ENCODE measurements around the gene AMBRA1.

Gene AMBRA1

GRCh38 chr11:46480909-46481308 is 112.9 kb downstream of the AMBRA1 start:
- ATAC-seq (ENCODE audit: insufficient read depth, low read depth): no peak

GRCh38 chr11:46480166-46480726 is 113.6 kb downstream of the AMBRA1 start:
- Histone ChIP-seq H4K20me1 (ENCODE audit: insufficient read depth, low read length) (peaks cover 6% of the 10 kb centered on the region; the same call in 1 of the 2 replicates), H2AFZ (ENCODE audit: low read depth, low read length) (no peak overlapping the region), H3K27me3 (ENCODE audit: insufficient read depth, low read length, poor library complexity) (no peaks in the 10 kb centered on the region), H3K36me3 (ENCODE audit: insufficient read depth, low read length) (peaks cover 38% of the 10 kb centered on the region), H3K79me2 (ENCODE audit: insufficient read depth, low read length) (peaks cover 8% of the 10 kb centered on the region; the same call in 1 of the 2 replicates), H3K27ac (ENCODE audit: low read length) (no peak overlapping the region), H3K4me2 (ENCODE audit: insufficient read depth, low read length) (no peak overlapping the region), H3K4me1 (ENCODE audit: insufficient read depth, low read length) (no peaks in the 10 kb centered on the region), H3K9me3 (ENCODE audit: insufficient read depth, low read length, severe bottlenecking) (no peaks in the 10 kb centered on the region), H3K9ac (ENCODE audit: low read depth, low read length) (no peak overlapping the region), H3K4me3 (ENCODE audit: low read depth in 1 of 2, low read length in 2 of 2) (no peak overlapping the region)
- ATAC-seq (ENCODE audit: insufficient read depth, low read depth): no peak
- TF ChIP-seq EZH2 (IDR thresholded peaks at IDR 0.05; ENCODE audit: borderline replicate concordance, low read depth, low read length, severe bottlenecking) (no peak), CTCF (IDR thresholded peaks at IDR 0.05; ENCODE audit: borderline replicate concordance, extremely low read depth, low read length, poor library complexity, severe bottlenecking) (no peak)
- no peak for DNase-seq

More at GRCh38 chr11:46480909-46481308, 112.9 kb downstream of the AMBRA1 start:
- H3K27ac ChIP-seq (ENCODE audit: low read length): no peak overlapping the region
- H3K4me3 ChIP-seq (ENCODE audit: low read depth in 1 of 2, low read length in 2 of 2): no peak overlapping the region
- H3K79me2 ChIP-seq (ENCODE audit: insufficient read depth, low read length): peaks cover 8% of the 10 kb centered on the region; the same call in 1 of the 2 replicates
- no peak for TF ChIP-seq CTCF (IDR thresholded peaks at IDR 0.05; ENCODE audit: borderline replicate concordance, extremely low read depth, low read length, poor library complexity, severe bottlenecking)
- no peak for TF ChIP-seq EZH2 (IDR thresholded peaks at IDR 0.05; ENCODE audit: borderline replicate concordance, low read depth, low read length, severe bottlenecking)
- DNase-seq: no peak
- H3K9ac ChIP-seq (ENCODE audit: low read depth, low read length): no peak overlapping the region
- no peak overlapping the region for H3K4me2 ChIP-seq (ENCODE audit: insufficient read depth, low read length)
- no peak overlapping the region for H2AFZ ChIP-seq (ENCODE audit: low read depth, low read length)
- no peaks in the 10 kb centered on the region for H3K9me3 ChIP-seq (ENCODE audit: insufficient read depth, low read length, severe bottlenecking)
- no peaks in the 10 kb centered on the region for H3K27me3 ChIP-seq (ENCODE audit: insufficient read depth, low read length, poor library complexity)
- no peaks in the 10 kb centered on the region for H3K4me1 ChIP-seq (ENCODE audit: insufficient read depth, low read length)
- peaks cover 6% of the 10 kb centered on the region; the same call in 1 of the 2 replicates for H4K20me1 ChIP-seq (ENCODE audit: insufficient read depth, low read length)
- peaks cover 34% of the 10 kb centered on the region for H3K36me3 ChIP-seq (ENCODE audit: insufficient read depth, low read length)

GRCh38 chr11:46479601-46480000 is 114.2 kb downstream of the AMBRA1 start:
- Histone ChIP-seq H3K4me1 (ENCODE audit: insufficient read depth, low read length) (no peaks in the 10 kb centered on the region), H3K36me3 (ENCODE audit: insufficient read depth, low read length) (peaks cover 38% of the 10 kb centered on the region), H4K20me1 (ENCODE audit: insufficient read depth, low read length) (peaks cover 8% of the 10 kb centered on the region)

More at GRCh38 chr11:46479601-46480000, 114.2 kb downstream of the AMBRA1 start:
- no peak overlapping the region for H3K9ac ChIP-seq (ENCODE audit: low read depth, low read length)
- no peak overlapping the region for H3K4me2 ChIP-seq (ENCODE audit: insufficient read depth, low read length)
- TF ChIP-seq CTCF (IDR thresholded peaks at IDR 0.05; ENCODE audit: borderline replicate concordance, extremely low read depth, low read length, poor library complexity, severe bottlenecking): no peak
- no peak for TF ChIP-seq EZH2 (IDR thresholded peaks at IDR 0.05; ENCODE audit: borderline replicate concordance, low read depth, low read length, severe bottlenecking)
- no peaks in the 10 kb centered on the region for H3K9me3 ChIP-seq (ENCODE audit: insufficient read depth, low read length, severe bottlenecking)
- no peak for ATAC-seq (ENCODE audit: insufficient read depth, low read depth)
- peaks cover 14% of the 10 kb centered on the region; the same call in 1 of the 2 replicates for H3K79me2 ChIP-seq (ENCODE audit: insufficient read depth, low read length)
- H3K27me3 ChIP-seq (ENCODE audit: insufficient read depth, low read length, poor library complexity): no peaks in the 10 kb centered on the region
- H2AFZ ChIP-seq (ENCODE audit: low read depth, low read length): no peak overlapping the region
- H3K4me3 ChIP-seq (ENCODE audit: low read depth in 1 of 2, low read length in 2 of 2): no peak overlapping the region
- no peak overlapping the region for H3K27ac ChIP-seq (ENCODE audit: low read length)
- no peak for DNase-seq
